Transverse colon (tissue), 4 donors: ENCODE measurements around the gene CELSR1. TPM values are rescaled to one million over a fixed set of nuclear protein-coding genes. Genes with fewer than 3 reads are reported as not detected.

Source experiments
- DNase-seq: peaks from one replicate; pipeline ENCODE4 v3.0.0-alpha.2; 2019
- H3K27ac ChIP-seq, 4 donors: fragments of 200-600 bp; sonication (generic); 2 replicates each; pipeline ENCODE4 v1.5.1; 2016 to 2018; ENCODE audit warnings: inconsistent platforms in 4 of 4
- H3K27me3 ChIP-seq: fragments of 200-600 bp; sonication (generic); 2 replicates; pipeline ENCODE4 v1.5.1; 2017; ENCODE audit warnings: inconsistent platforms
- H3K36me3 ChIP-seq, 4 donors: fragments of 200-600 bp; sonication (generic); 2 replicates each; pipeline ENCODE4 v1.5.1; 2017 to 2019; ENCODE audit warnings: inconsistent platforms in 4 of 4
- H3K4me1 ChIP-seq, 4 donors: fragments of 200-600 bp; sonication (generic); 2 replicates each; pipeline ENCODE4 v1.5.1; 2017 to 2020; ENCODE audit warnings: inconsistent platforms in 4 of 4
- H3K4me3 ChIP-seq, 4 donors: fragments of 200-600 bp; sonication (generic); 1 replicate in 1 of 4; 2 replicates in 3 of 4; pipeline versions ENCODE4 v1.5.1 to v1.6.1; 2017 to 2019; ENCODE audit warnings: inconsistent platforms in 4 of 4
- H3K9me3 ChIP-seq, 2 donors: fragments of 200-600 bp; sonication (generic); 2 replicates each; pipeline ENCODE4 v1.5.1; 2017 to 2019; ENCODE audit warnings: inconsistent platforms in 2 of 2
- CTCF ChIP-seq, 5 experiments: fragments of 200-600 bp in 3 of 5; fragments of 450-650 bp in 2 of 5; sonication (generic) in 3 of 5; IDR thresholded peaks; 1 replicate in 2 of 5; 2 replicates in 3 of 5; pipeline ENCODE4 v1.5.1; 2016 to 2017; ENCODE audit warnings: antibody characterized with exemption in 5 of 5, inconsistent platforms in 3 of 5, mild to moderate bottlenecking in 2 of 5, moderate library complexity in 1 of 5
- EP300 ChIP-seq: sonication (generic); formaldehyde crosslinking; IDR thresholded peaks from one replicate; pipeline ENCODE4 v1.6.1; 2017; ENCODE audit warnings: antibody characterized with exemption, low read depth
- POLR2A ChIP-seq: fragments of 450-650 bp; IDR thresholded peaks from one replicate; pipeline ENCODE4 v1.6.1; 2016; ENCODE audit warnings: antibody characterized with exemption, mild to moderate bottlenecking, moderate library complexity
- POLR2AphosphoS5 ChIP-seq, 3 donors: sonication (generic); formaldehyde crosslinking; IDR thresholded peaks; one replicate each; pipeline ENCODE4 v1.6.1; 2016; ENCODE audit warnings: antibody characterized with exemption in 3 of 3
- WGBS, 2 donors: methylation state at CpG; one replicate each; pipeline ENCODE4 v1.1.5; 2018; ENCODE audit warnings: low coverage in 1 of 2; 5-methylcytosine and 5-hydroxymethylcytosine counted together
- in situ Hi-C, 4 donors: fragments of 200-750 bp; cut with MboI; loops; one replicate each; pipeline versions ENCODE4 v1.15.0 to v1.15.1; 2017; ENCODE audit warnings: low sequenced_read_pairs in 3 of 4, low pct_ligation_motif_present in 1 of 4, low pct_unique_long_range_greater_than_20kb in 1 of 4
- intact Hi-C: fragments of 100-400 bp; cut with DNase I; formaldehyde crosslinking; loops from one replicate; pipeline ENCODE4 v1.15.1; 2023; ENCODE audit warnings: low total_unique reads
- total RNA-seq, 4 donors: library from RNA; depleted of rRNA; stranded (reverse); fragments of >200 nt; gene quantifications; one replicate each; pipeline ENCODE4 v1.1.0, GENCODE V29; 2016

Gene CELSR1
- total RNA-seq, 4 donors from 2014 or later, result 0.96 to 2.5 (median 1.4) TPM

DNA sequence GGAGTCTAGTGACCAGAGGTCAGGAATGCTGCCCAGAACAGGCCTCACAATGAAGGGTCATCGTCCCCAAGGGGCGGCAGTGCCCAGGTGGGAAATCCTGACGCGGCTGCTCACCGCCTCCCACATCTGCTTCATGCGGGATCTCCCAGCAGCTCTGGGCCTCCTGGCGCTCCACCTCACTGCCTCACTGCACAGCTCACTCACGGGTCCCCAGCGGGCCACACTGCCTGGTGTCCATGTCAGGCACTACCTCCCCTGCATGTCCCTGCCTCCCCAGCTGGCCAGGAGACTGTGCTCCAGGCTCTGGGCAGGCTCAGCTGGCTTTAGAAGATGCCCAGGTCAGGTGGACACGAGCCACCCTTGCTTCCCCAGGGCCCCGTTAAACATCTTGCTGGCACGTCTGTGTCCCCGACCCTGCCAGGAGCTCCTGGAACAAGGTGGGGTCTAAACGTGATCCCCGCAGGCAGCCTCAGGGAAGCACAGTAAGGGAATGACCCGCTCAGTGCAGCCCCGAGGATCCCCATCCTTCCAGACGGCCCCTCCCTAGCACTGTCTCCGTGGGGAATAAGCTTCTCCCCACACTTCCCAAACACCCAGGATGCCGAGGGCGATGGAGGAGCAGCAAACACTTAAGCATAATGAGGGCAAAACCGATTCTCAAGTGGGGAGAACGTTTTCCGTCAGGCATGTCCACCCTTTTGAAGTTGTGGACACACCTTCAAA lies 108.7 kb downstream of the CELSR1 start:
- Histone ChIP-seq H3K36me3 (no peaks in the 10 kb centered on the region), H3K9me3 (no peaks in the 10 kb centered on the region), H3K4me3 (no peak overlapping the region), H3K27me3 (no peaks in the 10 kb centered on the region), H3K27ac (no peak overlapping the region), H3K4me1 (peaks cover 0 to 28% (median 14%) of the 10 kb centered on the region in 4 donors)
- intact Hi-C loops, result no loop called here
- no peak for DNase-seq
- TF ChIP-seq POLR2A, result no peak
- TF ChIP-seq POLR2AphosphoS5 (IDR thresholded peaks at IDR 0.05), result no peak
- TF ChIP-seq EP300, result no peak
- no peak for TF ChIP-seq CTCF (IDR thresholded peaks at IDR 0.05)
- in situ Hi-C loops, result no loop called here
- 66 to 70% methylated on average over 2 to 20 of the region's 24 CpGs for WGBS, 2 donors

GRCh38 chr22:46428171-46428570 lies 109.2 kb downstream of the CELSR1 start:
- TF ChIP-seq CTCF (IDR thresholded peaks at IDR 0.05), result no peak
- TF ChIP-seq POLR2AphosphoS5 (IDR thresholded peaks at IDR 0.05), result no peak
- no peak for TF ChIP-seq EP300
- TF ChIP-seq POLR2A, result no peak
- WGBS, 2 donors, result 95% methylated on average over 18 of the region's 18 CpGs; no CpG with 5 or more reads in 1 of the 2 donors
- in situ Hi-C loops, result no loop called here

GRCh38 chr22:46425016-46425415 lies 112.4 kb downstream of the CELSR1 start:
- in situ Hi-C loops, result no loop called here
- no peaks in the 10 kb centered on the region for H3K36me3 ChIP-seq
- intact Hi-C loops, result no loop called here
- no peak overlapping the region for H3K4me3 ChIP-seq
- H3K4me1 ChIP-seq, result peaks cover 0 to 7% (median 3%) of the 10 kb centered on the region in 4 donors
- no peak for TF ChIP-seq POLR2AphosphoS5 (IDR thresholded peaks at IDR 0.05)
- TF ChIP-seq POLR2A, result no peak
- no peak for TF ChIP-seq EP300
- no peak for TF ChIP-seq CTCF (IDR thresholded peaks at IDR 0.05)
- H3K9me3 ChIP-seq, result no peaks in the 10 kb centered on the region
- H3K27ac ChIP-seq, result no peak overlapping the region
- H3K27me3 ChIP-seq, result no peaks in the 10 kb centered on the region
- no peak for DNase-seq
- 0 to 45% methylated on average over 1 to 3 of the region's 3 CpGs for WGBS, 2 donors

More at GRCh38 chr22:46428171-46428570, 109.2 kb downstream of the CELSR1 start:
- H3K9me3 ChIP-seq, result no peaks in the 10 kb centered on the region
- peaks cover 0 to 28% (median 14%) of the 10 kb centered on the region in 4 donors for H3K4me1 ChIP-seq
- H3K27ac ChIP-seq, result no peak overlapping the region
- H3K27me3 ChIP-seq, result no peaks in the 10 kb centered on the region
- no peak for DNase-seq
- H3K4me3 ChIP-seq, result no peak overlapping the region
- intact Hi-C loops, result no loop called here
- H3K36me3 ChIP-seq, result no peaks in the 10 kb centered on the region

DNA sequence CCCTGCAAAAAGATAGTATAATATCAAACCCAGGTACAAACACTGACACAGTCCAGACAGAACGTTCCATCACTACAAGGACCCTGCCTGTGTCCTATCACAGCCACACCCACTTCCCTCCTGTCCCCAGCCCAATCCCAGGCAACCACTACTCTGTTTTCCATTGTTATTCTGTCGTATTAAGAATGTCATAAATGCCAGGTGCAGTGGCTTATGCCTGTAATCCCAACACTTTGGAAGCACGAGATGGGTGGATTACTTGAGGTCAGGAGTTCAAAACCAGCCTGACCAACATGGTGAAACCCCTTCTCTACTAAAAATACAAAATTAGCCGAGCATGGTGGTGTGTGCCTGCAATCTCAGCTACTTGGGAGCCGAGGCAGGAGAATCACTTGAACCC lies 112.9 kb downstream of the CELSR1 start:
- Histone ChIP-seq H3K27ac (no peak overlapping the region), H3K36me3 (no peaks in the 10 kb centered on the region), H3K4me3 (no peak overlapping the region), H3K27me3 (no peaks in the 10 kb centered on the region), H3K9me3 (no peaks in the 10 kb centered on the region), H3K4me1 (peaks cover 0 to 3% (median under 1%) of the 10 kb centered on the region in 4 donors)
- 60% methylated on average over 5 of the region's 5 CpGs; no CpG with 5 or more reads in 1 of the 2 donors for WGBS, 2 donors
- TF ChIP-seq POLR2AphosphoS5 (IDR thresholded peaks at IDR 0.05) (no peak), EP300 (no peak), CTCF (IDR thresholded peaks at IDR 0.05) (no peak), POLR2A (no peak)
- in situ Hi-C loops, result no loop called here
- intact Hi-C loops, result no loop called here
- no peak for DNase-seq
